Muscle of leg (tissue), 11 donors: ENCODE measurements around the gene IL4. TPM values are rescaled to one million over a fixed set of nuclear protein-coding genes. Genes with fewer than 3 reads are reported as not detected.

ENCODE experiments used
- DNase-seq: peaks from one replicate; pipeline ENCODE4 v3.0.0; 2013
- H3K27ac ChIP-seq: one replicate; pipeline ENCODE4 v1.5.1; 2013; ENCODE audit warnings: mild to moderate bottlenecking, low read length, control low read depth
- H3K27me3 ChIP-seq: one replicate; pipeline ENCODE4 v1.6.1; 2013; ENCODE audit warnings: low read length; ENCODE audit not compliant: control insufficient read depth, insufficient read depth
- H3K36me3 ChIP-seq: one replicate; pipeline ENCODE4 v1.6.1; 2013; ENCODE audit warnings: low read length; ENCODE audit not compliant: control insufficient read depth, insufficient read depth
- H3K4me1 ChIP-seq: one replicate; pipeline ENCODE4 v1.6.1; 2013; ENCODE audit warnings: low read length; ENCODE audit not compliant: control insufficient read depth, insufficient read depth
- H3K4me3 ChIP-seq: one replicate; pipeline ENCODE4 v1.5.1; 2013; ENCODE audit warnings: low read length, control low read depth
- H3K9me3 ChIP-seq: replicated peaks from 2 replicates; pipeline ENCODE4 v1.6.1; 2013; ENCODE audit warnings: low read depth, low read length; ENCODE audit not compliant: control insufficient read depth
- whole genome bisulfite sequencing: methylation state at CpG from one replicate; pipeline ENCODE4 v1.1.5; 2013; ENCODE audit warnings: missing lambda C conversion rate; ENCODE audit not compliant: insufficient coverage; 5-methylcytosine and 5-hydroxymethylcytosine counted together
- polyA plus RNA-seq, 8 donors: library from polyadenylated mRNA; unstranded; fragments of 120-200 nt; gene quantifications; one replicate each; pipeline versions ENCODE4 v1.2.1 to v1.2.3, GENCODE V29; 2013; ENCODE audit warnings: inconsistent platforms in 1 of 8, low replicate concordance in 1 of 8; ENCODE audit not compliant: insufficient read length in 8 of 8, insufficient read depth in 1 of 8
- total RNA-seq: library from RNA; stranded (reverse); fragments of 120-200 nt; gene quantifications from one replicate; pipeline ENCODE4 v1.2.4, GENCODE V29; 2013

The IL4 gene
- total and polyA plus RNA-seq, 9 donors, result 0.18 TPM; not detected in 8

DNA sequence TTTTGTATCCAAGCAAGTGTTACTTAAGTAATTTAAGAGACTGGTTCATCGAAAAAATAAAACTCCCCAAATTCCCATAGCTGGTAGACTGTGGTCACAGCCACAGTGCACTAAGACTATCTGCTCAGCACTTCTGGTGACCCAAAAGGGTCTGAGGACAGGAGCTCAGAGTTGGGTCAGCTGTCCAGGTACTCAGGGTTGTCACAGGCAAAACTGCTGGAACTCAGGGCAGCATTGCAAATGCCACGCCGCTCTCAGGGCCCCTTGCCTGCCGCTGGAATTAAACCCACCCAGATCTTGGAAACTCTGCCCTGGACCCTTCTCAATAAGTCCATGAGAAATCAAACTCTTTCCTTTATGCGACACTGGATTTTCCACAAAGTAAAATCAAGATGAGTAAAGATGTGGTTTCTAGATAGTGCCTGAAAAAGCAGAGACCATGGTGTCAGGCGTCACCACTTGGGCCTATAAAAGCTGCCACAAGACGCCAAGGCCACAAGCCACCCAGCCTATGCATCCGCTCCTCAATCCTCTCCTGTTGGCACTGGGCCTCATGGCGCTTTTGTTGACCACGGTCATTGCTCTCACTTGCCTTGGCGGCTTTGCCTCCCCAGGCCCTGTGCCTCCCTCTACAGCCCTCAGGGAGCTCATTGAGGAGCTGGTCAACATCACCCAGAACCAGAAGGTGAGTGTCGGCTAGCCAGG is 16.0 kb upstream of the IL4 start, which contains the start of gene IL13:
IL13 (plus strand) TSS at position 498 of the 705 bp plus-strand sequence; CDS start at position 512, 14 bp downstream.
- no peak within 1 kb of the TSS for H3K27ac ChIP-seq
- H3K9me3 ChIP-seq, result no peaks in the 10 kb centered on the region
- H3K36me3 ChIP-seq, result no peaks in the 10 kb centered on the region
- DNase-seq, result no peak
- no peak within 1 kb of the TSS for H3K4me3 ChIP-seq
- H3K27me3 ChIP-seq, result peaks cover 35% of the 10 kb centered on the region
- 96% methylated on average over 10 of the region's 12 CpGs for WGBS
- peaks cover 11% of the 10 kb centered on the region for H3K4me1 ChIP-seq

DNA sequence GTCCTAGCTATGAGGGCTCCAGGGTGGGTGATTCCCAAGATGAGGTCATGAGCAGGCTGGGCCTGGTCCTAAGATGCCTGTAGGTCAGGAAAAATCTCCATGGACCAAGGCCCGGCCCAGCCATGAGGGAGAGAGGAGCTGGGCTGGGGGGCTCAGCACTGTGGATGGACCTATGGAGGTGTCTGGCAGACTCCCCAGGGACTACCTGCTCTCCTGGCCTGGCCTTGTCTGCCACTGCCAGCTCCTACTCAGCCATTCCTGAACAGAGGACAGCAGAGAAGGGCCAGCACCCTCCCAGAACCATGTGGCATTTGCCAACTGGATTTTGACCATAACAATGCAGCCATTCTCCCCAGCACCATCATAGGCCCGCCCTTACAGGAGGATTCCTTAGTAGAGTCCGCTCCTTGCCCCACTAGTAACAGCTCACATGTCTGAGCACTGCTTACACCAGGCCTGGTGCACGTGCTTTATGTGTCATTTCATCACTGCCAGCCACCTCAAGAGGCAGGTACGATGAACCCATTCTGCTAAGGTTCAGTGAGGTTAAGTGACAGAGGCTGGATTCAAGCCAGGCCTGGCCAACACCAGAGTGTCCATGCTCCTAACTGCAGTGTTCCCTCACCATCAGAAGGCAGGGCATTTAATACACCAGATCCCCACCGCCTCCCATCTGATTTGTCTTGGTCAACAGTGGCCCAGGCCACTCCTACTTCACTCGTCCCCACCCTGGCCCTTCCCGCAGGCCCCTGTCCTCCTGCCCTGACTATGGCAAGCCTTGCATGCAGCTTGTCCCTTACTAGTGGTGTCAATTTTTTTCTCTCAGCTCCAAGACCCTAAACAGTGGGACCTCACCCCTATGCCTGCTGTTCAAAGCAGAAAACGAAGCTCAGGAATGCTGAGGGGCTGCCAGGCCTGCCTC is 15.1 kb upstream of the IL4 start:
- no peak overlapping the region for H3K27ac ChIP-seq
- DNase-seq, result no peak
- 86% methylated on average over 8 of the region's 9 CpGs for WGBS
- no peaks in the 10 kb centered on the region for H3K36me3 ChIP-seq
- peaks cover 34% of the 10 kb centered on the region for H3K27me3 ChIP-seq
- no peak overlapping the region for H3K4me3 ChIP-seq
- peaks cover 15% of the 10 kb centered on the region for H3K4me1 ChIP-seq
- no peaks in the 10 kb centered on the region for H3K9me3 ChIP-seq

- Histone ChIP-seq H3K4me1 (peaks cover 17% of the 10 kb centered on the region), H3K27me3 (peaks cover 26% of the 10 kb centered on the region), H3K27ac (no peak overlapping the region), H3K36me3 (no peaks in the 10 kb centered on the region), H3K4me3 (no peak overlapping the region), H3K9me3 (no peaks in the 10 kb centered on the region)
- no peak for DNase-seq
- 87% methylated on average over 18 of the region's 23 CpGs for WGBS
Measured at GRCh38 chr5:132659598-132660493, 13.9 kb upstream of the IL4 start.

DNA sequence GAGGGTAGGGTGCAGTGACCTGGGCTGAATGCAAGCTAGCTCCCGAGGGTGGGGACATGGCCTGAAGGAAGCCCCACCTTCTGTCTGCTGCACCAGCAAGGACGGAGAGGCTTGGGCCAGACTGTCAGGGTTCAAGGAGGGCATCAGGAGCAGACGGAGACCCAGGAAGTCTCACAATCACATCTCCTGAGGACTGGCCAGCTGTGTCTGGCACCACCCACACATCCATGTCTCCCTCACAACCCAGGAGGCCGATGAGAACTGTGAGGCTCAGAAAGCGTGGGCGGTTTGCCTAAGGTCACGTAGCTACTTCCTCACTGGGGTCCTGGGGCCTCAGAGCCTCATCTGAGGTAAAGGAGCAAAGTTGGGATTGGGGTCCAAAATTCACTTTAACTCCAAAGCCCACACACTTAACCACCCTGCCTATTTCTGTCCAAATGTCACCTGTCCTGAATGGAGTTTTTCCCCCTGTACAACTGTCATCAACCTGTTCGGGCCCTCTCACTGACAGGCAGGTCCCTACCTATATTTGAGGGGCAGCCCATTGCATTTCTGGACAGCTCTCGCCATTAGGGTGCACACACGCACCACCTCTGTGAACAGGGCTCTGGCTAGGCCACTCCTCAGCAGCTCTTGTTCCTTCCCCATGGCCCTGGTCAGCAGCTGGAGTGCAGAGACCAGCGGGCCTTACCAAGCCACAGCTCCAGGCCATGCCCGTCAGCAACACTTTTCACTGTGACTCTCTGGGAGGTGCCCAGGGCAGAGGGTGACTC is 12.4 kb upstream of the IL4 start:
- H3K27me3 ChIP-seq, result peaks cover 16% of the 10 kb centered on the region
- no peaks in the 10 kb centered on the region for H3K36me3 ChIP-seq
- peaks cover 12% of the 10 kb centered on the region for H3K4me1 ChIP-seq
- H3K27ac ChIP-seq, result no peak overlapping the region
- WGBS, result 84% methylated on average over 8 of the region's 12 CpGs
- DNase-seq, result no peak
- H3K9me3 ChIP-seq, result no peaks in the 10 kb centered on the region
- H3K4me3 ChIP-seq, result no peak overlapping the region

DNA sequence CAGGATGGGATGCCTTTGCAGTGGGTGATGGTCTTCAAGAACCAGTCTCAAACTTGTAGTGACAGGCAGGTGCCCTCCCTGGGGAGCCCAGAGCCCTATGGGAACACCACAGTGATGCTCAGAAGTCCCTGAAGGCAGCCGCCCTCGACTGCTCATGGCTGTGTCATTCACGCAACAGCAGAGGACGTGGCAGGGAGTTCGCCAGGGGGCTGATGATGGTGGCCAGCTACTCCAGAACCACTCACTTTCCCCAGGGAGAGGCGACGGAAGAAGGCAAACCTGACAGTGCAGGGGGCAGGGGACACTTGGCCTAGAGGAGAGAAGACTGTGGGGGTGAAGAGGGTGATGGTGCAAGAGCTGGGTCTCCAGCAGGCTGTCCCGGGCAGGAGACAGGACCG is 11.8 kb upstream of the IL4 start:
- no peaks in the 10 kb centered on the region for H3K36me3 ChIP-seq
- peaks cover 7% of the 10 kb centered on the region for H3K4me1 ChIP-seq
- no peaks in the 10 kb centered on the region for H3K9me3 ChIP-seq
- no peak overlapping the region for H3K27ac ChIP-seq
- H3K27me3 ChIP-seq, result peaks cover 10% of the 10 kb centered on the region
- H3K4me3 ChIP-seq, result no peak overlapping the region
- DNase-seq, result no peak
- WGBS, result 90% methylated on average over 3 of the region's 9 CpGs

GRCh38 chr5:132662925-132663770 is 10.6 kb upstream of the IL4 start:
- H3K27ac ChIP-seq, result no peak overlapping the region
- H3K4me1 ChIP-seq, result peaks cover 7% of the 10 kb centered on the region
- DNase-seq, result no peak
- H3K9me3 ChIP-seq, result no peaks in the 10 kb centered on the region
- WGBS, result 59% methylated on average over 21 of the region's 25 CpGs
- no peaks in the 10 kb centered on the region for H3K36me3 ChIP-seq
- peaks cover 3% of the 10 kb centered on the region for H3K27me3 ChIP-seq
- H3K4me3 ChIP-seq, result no peak overlapping the region

GRCh38 chr5:132663771-132664695 is 9.8 kb upstream of the IL4 start:
- Histone ChIP-seq H3K4me1 (peaks cover 7% of the 10 kb centered on the region), H3K4me3 (no peak overlapping the region), H3K9me3 (no peaks in the 10 kb centered on the region), H3K36me3 (no peaks in the 10 kb centered on the region), H3K27me3 (peaks cover 3% of the 10 kb centered on the region), H3K27ac (no peak overlapping the region)
- WGBS, result 52% methylated on average over 12 of the region's 13 CpGs
- no peak for DNase-seq

DNA sequence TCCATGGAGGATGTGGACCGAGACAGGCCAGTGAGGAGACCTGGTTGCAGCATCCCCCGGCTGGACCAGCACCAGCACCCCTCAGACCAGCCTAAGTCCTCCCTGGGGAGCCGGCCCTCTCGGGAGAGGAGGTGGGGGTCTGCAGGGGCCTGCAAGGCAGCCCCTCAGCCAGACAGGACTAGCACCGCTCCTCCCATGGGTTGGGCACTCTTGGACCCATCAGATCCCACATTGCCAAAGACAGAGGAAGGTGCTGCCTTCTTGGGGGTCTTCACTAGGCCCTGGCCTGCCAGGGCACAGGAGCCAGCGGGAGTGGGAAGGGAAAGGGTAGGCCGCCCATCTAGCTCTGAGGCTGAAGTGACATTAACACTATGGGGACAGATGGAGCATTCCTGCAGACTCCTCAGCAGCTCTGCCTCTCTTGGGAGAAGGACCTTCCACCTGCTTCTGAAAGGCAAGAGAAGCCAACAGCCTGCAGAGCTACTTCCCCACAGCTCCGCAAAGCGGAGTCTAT is 9.0 kb upstream of the IL4 start:
- H3K27ac ChIP-seq, result no peak overlapping the region
- peaks cover 7% of the 10 kb centered on the region for H3K4me1 ChIP-seq
- no peaks in the 10 kb centered on the region for H3K9me3 ChIP-seq
- 91% methylated on average over 7 of the region's 9 CpGs for WGBS
- H3K27me3 ChIP-seq, result peaks cover 3% of the 10 kb centered on the region
- H3K4me3 ChIP-seq, result no peak overlapping the region
- DNase-seq, result no peak
- H3K36me3 ChIP-seq, result no peaks in the 10 kb centered on the region
